Activated CD4-positive, alpha-beta T cell treated with anti-CD3 and anti-CD28 coated beads, Interleukin-2, amount 50 U/mL, for 4 hours (primary cell): ENCODE results near the gene RNF214.
A peak's percentile ranks its signal among the peaks of the same experiment; 100 is the strongest.
"Not testable (repeated sequence)": the region's sequence is repeated elsewhere in the genome, so short reads cannot be mapped to it uniquely, and the experiment has no call there.

Source experiments
- DNase-seq, 2 experiments: peaks; one replicate each; pipeline ENCODE4 v3.0.0-alpha.2; 2020

The RNF214 gene

GRCh38 chr11:117232092-117232878 lies at the start of gene RNF214:
RNF214 (plus strand) TSS chr11:117232671; CDS start chr11:117234273, 1,602 bp downstream.
- peak; percentile 52 to 63 for DNase-seq

- DNase-seq = not testable (repeated sequence)
These were observed 49.3 kb upstream of the RNF214 start for GRCh38 chr11:117183178-117183577.

GRCh38 chr11:117183724-117184349 lies 48.6 kb upstream of the RNF214 start:
- no peak for DNase-seq

- DNase-seq = no peak
These were observed 46.6 kb upstream of the RNF214 start for GRCh38 chr11:117185736-117186430.

GRCh38 chr11:117186431-117186761 lies 46.1 kb upstream of the RNF214 start:
- no peak for DNase-seq

GRCh38 chr11:117187007-117187406 lies 45.5 kb upstream of the RNF214 start:
- DNase-seq = no peak

GRCh38 chr11:117187428-117187798 lies 45.1 kb upstream of the RNF214 start:
- no peak for DNase-seq

- DNase-seq = no peak
These were observed 44.5 kb upstream of the RNF214 start for GRCh38 chr11:117187799-117188481.

GRCh38 chr11:117188620-117189081 lies 43.8 kb upstream of the RNF214 start:
- no peak for DNase-seq

- DNase-seq = no peak
These were observed 43.1 kb upstream of the RNF214 start for GRCh38 chr11:117189191-117189940.

GRCh38 chr11:117189941-117190544 lies 42.4 kb upstream of the RNF214 start:
- no peak for DNase-seq

- no peak for DNase-seq
These were observed 40.6 kb upstream of the RNF214 start for GRCh38 chr11:117191680-117192400.

GRCh38 chr11:117192401-117192875 lies 40.0 kb upstream of the RNF214 start:
- no peak for DNase-seq

GRCh38 chr11:117193130-117194020 lies 39.1 kb upstream of the RNF214 start:
- no peak for DNase-seq

- no peak for DNase-seq
These were observed 38.2 kb upstream of the RNF214 start for GRCh38 chr11:117194267-117194666.

GRCh38 chr11:117195258-117195657 lies 37.2 kb upstream of the RNF214 start:
- no peak for DNase-seq

GRCh38 chr11:117195761-117196160 lies 36.7 kb upstream of the RNF214 start:
- no peak for DNase-seq

GRCh38 chr11:117197006-117197405 lies 35.5 kb upstream of the RNF214 start:
- DNase-seq = no peak

GRCh38 chr11:117197516-117198456 lies 34.7 kb upstream of the RNF214 start:
- DNase-seq = no peak
